Adrenal gland (tissue), 12 donors: ENCODE data around the gene SLC2A2. TPM values are rescaled to one million over a fixed set of nuclear protein-coding genes. Genes with fewer than 3 reads are reported as not detected.
A peak's percentile ranks its signal among the peaks of the same experiment; 100 is the strongest.

Experiments
- DNase-seq, 7 donors: peaks; one replicate each; pipeline ENCODE4 v3.0.0-alpha.2; 2019 to 2020
- H3K27ac ChIP-seq, 5 donors: fragments of 200-600 bp; sonication (generic) in 4 of 5; 1 replicate in 3 of 5; 2 replicates in 2 of 5; pipeline versions ENCODE4 v1.5.1 to v1.8.0; 2016 to 2020; ENCODE audit warnings: mild to moderate bottlenecking in 1 of 5
- H3K27me3 ChIP-seq: fragments of 200-600 bp; 2 replicates; pipeline ENCODE4 v1.8.0; 2021
- H3K36me3 ChIP-seq, 2 donors: fragments of 200-600 bp; replicated peaks in 1 of 2; 1 replicate in 1 of 2; 2 replicates in 1 of 2; pipeline versions ENCODE4 v1.5.1 to v1.8.0; 2018 to 2022
- H3K4me1 ChIP-seq, 2 donors: fragments of 200-600 bp; replicated peaks in 1 of 2; 1 replicate in 1 of 2; 2 replicates in 1 of 2; pipeline versions ENCODE4 v1.5.1 to v1.8.0; 2018 to 2021
- H3K4me3 ChIP-seq, 4 donors: fragments of 200-600 bp; sonication (generic) in 3 of 4; one replicate each; pipeline ENCODE4 v1.5.1; 2016 to 2018
- H3K9me3 ChIP-seq, 3 donors: fragments of 200-600 bp; sonication (generic) in 1 of 3; replicated peaks in 1 of 3; 1 replicate in 2 of 3; 2 replicates in 1 of 3; pipeline versions ENCODE4 v1.5.1 to v1.8.0; 2016 to 2021
- POLR2A ChIP-seq, 2 donors: fragments of 450-650 bp; IDR thresholded peaks; one replicate each; pipeline ENCODE4 v1.6.1; 2017; ENCODE audit warnings: antibody characterized with exemption in 2 of 2, mild to moderate bottlenecking in 2 of 2, moderate library complexity in 1 of 2
- WGBS, 4 donors: extraction: QIAGEN DNeasy Blood & Tissue Kit in 2 of 4; methylation state at CpG; one replicate each; pipeline versions ENCODE4 v1.1.5 to v1.1.7; 2013 to 2017; 5-methylcytosine and 5-hydroxymethylcytosine counted together
- intact Hi-C, 2 donors: fragments of 100-400 bp; cut with DNase I; formaldehyde crosslinking; loops; one replicate each; pipeline versions ENCODE4 v1.14.1 to v1.15.0; 2022 to 2023
- polyA plus RNA-seq, 3 donors: library from polyadenylated mRNA; stranded (reverse); fragments of 200-250 nt in 2 of 3; fragments of 350-450 nt in 1 of 3; fragmentation: Illumina TruSeq in 1 of 3; extraction: RNeasy Lipid Tissue Mini Kit (QIAGEN cat#74804) in 1 of 3; gene quantifications; one replicate each; pipeline ENCODE4 v1.2.3, GENCODE V29; 2013 to 2014
- total RNA-seq, 9 donors: library from RNA; depleted of rRNA in 4 of 9; stranded (reverse); fragments of >200 nt in 4 of 9; fragments of 120-200 nt in 1 of 9; fragmentation: NEBNext Ultra II Directional in 1 of 9; extraction: Animal tissue kit (Norgen Biotek cat#: 25700) in 1 of 9; gene quantifications; one replicate each; pipeline versions ENCODE4 v1.1.0 to v1.2.4, GENCODE V29; 2013 to 2023
- TF ChIP-seq, protein P1 (sequence below), 6 experiments: fragments of 450-650 bp in 4 of 6; fragments of 200-600 bp in 2 of 6; sonication (generic) in 1 of 6; IDR thresholded peaks; 1 replicate in 5 of 6; 2 replicates in 1 of 6; pipeline versions ENCODE4 v1.5.1 to v1.8.0; 2016 to 2021; ENCODE audit warnings: antibody characterized with exemption in 6 of 6, mild to moderate bottlenecking in 2 of 6, moderate library complexity in 1 of 6
- donor health status: healthy with polysubstance abuse.
- donor health status: Bipolar disorder and iron deficiency.
- donor health status: DM: yes; HTN: yes; CAD: no.
- donor health status: DM: no; HTN: no; CAD: no.
- donor health status: DM: no; HTN: no; CAD: no.
- donor health status: DM: yes; HTN: yes; CAD: no.

Gene SLC2A2
- total and polyA plus RNA-seq, 12 donors: 0.22 TPM; not detected in 11

GRCh38 chr3:171001250-171001893 is 25.1 kb downstream of the SLC2A2 start:
- Histone ChIP-seq H3K4me3 (no peak overlapping the region), H3K9me3 (no peaks in the 10 kb centered on the region), H3K27me3 (no peaks in the 10 kb centered on the region), H3K27ac (no peak overlapping the region), H3K36me3 (no peaks in the 10 kb centered on the region), H3K4me1 (peaks cover 0 to 8% of the 10 kb centered on the region in 2 donors)
- 59 to 80% (median 75%) methylated on average over 1 of the region's 1 CpG for WGBS, 4 donors
- TF ChIP-seq POLR2A (IDR thresholded peaks at IDR 0.05): no peak
- TF ChIP-seq, protein P1, sequence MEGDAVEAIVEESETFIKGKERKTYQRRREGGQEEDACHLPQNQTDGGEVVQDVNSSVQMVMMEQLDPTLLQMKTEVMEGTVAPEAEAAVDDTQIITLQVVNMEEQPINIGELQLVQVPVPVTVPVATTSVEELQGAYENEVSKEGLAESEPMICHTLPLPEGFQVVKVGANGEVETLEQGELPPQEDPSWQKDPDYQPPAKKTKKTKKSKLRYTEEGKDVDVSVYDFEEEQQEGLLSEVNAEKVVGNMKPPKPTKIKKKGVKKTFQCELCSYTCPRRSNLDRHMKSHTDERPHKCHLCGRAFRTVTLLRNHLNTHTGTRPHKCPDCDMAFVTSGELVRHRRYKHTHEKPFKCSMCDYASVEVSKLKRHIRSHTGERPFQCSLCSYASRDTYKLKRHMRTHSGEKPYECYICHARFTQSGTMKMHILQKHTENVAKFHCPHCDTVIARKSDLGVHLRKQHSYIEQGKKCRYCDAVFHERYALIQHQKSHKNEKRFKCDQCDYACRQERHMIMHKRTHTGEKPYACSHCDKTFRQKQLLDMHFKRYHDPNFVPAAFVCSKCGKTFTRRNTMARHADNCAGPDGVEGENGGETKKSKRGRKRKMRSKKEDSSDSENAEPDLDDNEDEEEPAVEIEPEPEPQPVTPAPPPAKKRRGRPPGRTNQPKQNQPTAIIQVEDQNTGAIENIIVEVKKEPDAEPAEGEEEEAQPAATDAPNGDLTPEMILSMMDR (IDR thresholded peaks at IDR 0.05): no peak
- intact Hi-C loops: no loop called here
- no peak for DNase-seq

DNA sequence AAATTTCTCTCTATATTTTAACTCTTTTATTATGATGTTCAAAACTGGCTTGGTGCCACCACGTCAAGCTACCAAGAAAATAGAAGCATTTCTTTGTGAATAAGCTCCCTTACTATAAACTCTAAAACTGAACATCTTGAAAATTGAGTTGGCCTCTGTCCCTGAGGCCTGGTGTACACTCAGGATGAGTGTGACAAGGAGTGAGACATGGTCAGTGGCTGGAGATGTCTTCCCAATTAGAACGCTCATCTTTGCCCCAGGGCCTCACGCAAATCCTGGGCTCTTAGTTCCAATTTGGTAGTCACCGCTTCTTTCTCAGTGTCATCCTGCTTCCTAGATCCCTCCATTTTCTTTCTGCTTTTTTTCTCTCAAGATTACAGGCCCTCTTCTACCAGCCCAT is 26.2 kb downstream of the SLC2A2 start:
- TF ChIP-seq POLR2A (IDR thresholded peaks at IDR 0.05): no peak
- TF ChIP-seq, protein P1 (IDR thresholded peaks at IDR 0.05): no peak
- Histone ChIP-seq H3K9me3 (no peaks in the 10 kb centered on the region), H3K4me3 (no peak overlapping the region), H3K36me3 (no peaks in the 10 kb centered on the region), H3K4me1 (peaks cover 0 to 8% of the 10 kb centered on the region in 2 donors), H3K27ac (no peak overlapping the region), H3K27me3 (no peaks in the 10 kb centered on the region)
- no peak for DNase-seq
- intact Hi-C loops: no loop called here
- WGBS, 4 donors: 76 to 81% (median 79%) methylated on average over 4 of the region's 4 CpGs

- Histone ChIP-seq H3K9me3 (no peaks in the 10 kb centered on the region), H3K36me3 (no peaks in the 10 kb centered on the region), H3K4me1 (peaks cover 0 to 8% of the 10 kb centered on the region in 2 donors), H3K4me3 (no peak overlapping the region), H3K27me3 (no peaks in the 10 kb centered on the region), H3K27ac (no peak overlapping the region)
- TF ChIP-seq POLR2A (IDR thresholded peaks at IDR 0.05): no peak
- TF ChIP-seq, protein P1 (IDR thresholded peaks at IDR 0.05): no peak
- intact Hi-C loops: no loop called here
- peak; percentile 40 to 77 (median 54) for DNase-seq
- WGBS, 4 donors: 27 to 43% (median 37%) methylated on average over 2 of the region's 2 CpGs
Observed at GRCh38 chr3:170999737-171000242, 26.7 kb downstream of the SLC2A2 start.

- H3K9me3 ChIP-seq: no peaks in the 10 kb centered on the region
- H3K4me3 ChIP-seq: no peak overlapping the region
- H3K27ac ChIP-seq: no peak overlapping the region
- no peak for TF ChIP-seq POLR2A (IDR thresholded peaks at IDR 0.05)
- TF ChIP-seq, protein P1 (IDR thresholded peaks at IDR 0.05): no peak
- peak in 2 of 7 donors; percentile 13 to 27 for DNase-seq
- intact Hi-C loops: no loop called here
- peaks cover 0 to 8% of the 10 kb centered on the region in 2 donors for H3K4me1 ChIP-seq
- H3K27me3 ChIP-seq: no peaks in the 10 kb centered on the region
- 58 to 72% (median 63%) methylated on average over 5 of the region's 5 CpGs for WGBS, 4 donors
- H3K36me3 ChIP-seq: no peaks in the 10 kb centered on the region
Observed at GRCh38 chr3:170997961-170998913, 28.3 kb downstream of the SLC2A2 start.
